ENCODE data around the gene GFRA4. TPM values are rescaled to one million over a fixed set of nuclear protein-coding genes. Genes with fewer than 3 reads are reported as not detected.

Gene GFRA4
- total RNA-seq, 2 donors from 2014 or later, result not detected

DNA sequence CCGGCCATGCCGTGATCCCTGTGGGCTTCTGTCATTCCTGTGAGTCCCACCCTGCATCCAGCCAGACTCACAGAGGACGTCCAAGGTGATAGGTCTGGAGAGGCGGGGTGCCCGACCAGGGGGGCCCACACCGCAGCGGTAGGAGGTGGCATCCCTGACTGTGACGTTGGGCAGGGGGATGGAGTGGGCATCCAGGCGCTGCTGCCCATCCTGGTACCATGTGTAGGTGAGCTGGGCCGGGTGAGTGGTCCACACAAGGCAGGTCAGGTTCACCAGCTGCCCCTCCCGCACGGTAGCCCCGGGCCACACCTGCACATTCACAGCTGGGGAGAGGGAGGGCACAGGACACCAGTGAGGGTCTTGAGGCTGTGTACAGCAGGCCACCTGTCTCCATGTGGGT lies 30.2 kb upstream of the GFRA4 start:
- no peak overlapping the region for H3K4me3 ChIP-seq
- no peaks in the 10 kb centered on the region for H3K27me3 ChIP-seq (replicated peaks; ENCODE audit: insufficient read depth)
- TF ChIP-seq, protein P1, sequence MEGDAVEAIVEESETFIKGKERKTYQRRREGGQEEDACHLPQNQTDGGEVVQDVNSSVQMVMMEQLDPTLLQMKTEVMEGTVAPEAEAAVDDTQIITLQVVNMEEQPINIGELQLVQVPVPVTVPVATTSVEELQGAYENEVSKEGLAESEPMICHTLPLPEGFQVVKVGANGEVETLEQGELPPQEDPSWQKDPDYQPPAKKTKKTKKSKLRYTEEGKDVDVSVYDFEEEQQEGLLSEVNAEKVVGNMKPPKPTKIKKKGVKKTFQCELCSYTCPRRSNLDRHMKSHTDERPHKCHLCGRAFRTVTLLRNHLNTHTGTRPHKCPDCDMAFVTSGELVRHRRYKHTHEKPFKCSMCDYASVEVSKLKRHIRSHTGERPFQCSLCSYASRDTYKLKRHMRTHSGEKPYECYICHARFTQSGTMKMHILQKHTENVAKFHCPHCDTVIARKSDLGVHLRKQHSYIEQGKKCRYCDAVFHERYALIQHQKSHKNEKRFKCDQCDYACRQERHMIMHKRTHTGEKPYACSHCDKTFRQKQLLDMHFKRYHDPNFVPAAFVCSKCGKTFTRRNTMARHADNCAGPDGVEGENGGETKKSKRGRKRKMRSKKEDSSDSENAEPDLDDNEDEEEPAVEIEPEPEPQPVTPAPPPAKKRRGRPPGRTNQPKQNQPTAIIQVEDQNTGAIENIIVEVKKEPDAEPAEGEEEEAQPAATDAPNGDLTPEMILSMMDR (IDR thresholded peaks at IDR 0.05), result no peak
- H3K9me3 ChIP-seq, result no peaks in the 10 kb centered on the region
- H3K27ac ChIP-seq, result no peak overlapping the region
- H3K4me1 ChIP-seq (ENCODE audit: control insufficient read depth in 1 of 2, low read depth in 2 of 2), result no peaks in the 10 kb centered on the region
- H3K36me3 ChIP-seq, result no peaks in the 10 kb centered on the region
- ATAC-seq (ENCODE audit: insufficient number of reproducible peaks, low FRiP score, low read depth) (no peak), DNase-seq (ENCODE audit: low spot score) (no peak)

DNA sequence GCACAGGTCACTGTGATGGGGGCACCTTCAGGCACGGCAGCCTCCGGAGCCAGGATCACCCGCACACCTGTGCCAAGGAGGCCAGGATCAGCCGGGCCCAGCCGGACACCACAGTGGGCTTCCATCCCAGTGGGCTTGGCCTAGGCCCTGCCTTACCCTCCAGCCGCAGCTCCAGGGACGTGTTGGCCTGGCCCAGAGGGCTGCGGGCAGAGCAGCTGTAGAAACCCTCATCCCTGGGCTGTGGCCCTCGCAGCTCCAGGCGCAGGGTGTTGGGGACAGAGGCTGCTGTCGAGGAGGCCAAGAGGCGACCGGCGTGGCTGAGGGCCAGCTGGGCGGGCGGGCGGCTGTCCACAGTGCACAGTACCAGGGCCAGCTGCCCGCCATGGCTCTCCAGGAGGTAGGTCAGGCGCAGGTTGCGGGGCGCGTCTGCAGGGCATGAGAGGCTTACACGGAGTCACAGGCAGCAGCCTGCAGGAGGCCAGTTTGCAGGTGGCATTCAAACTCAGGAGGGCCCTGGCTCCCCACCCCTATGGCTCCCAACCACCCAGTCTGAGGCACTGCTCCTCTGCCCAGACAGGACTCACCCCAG lies 29.6 kb upstream of the GFRA4 start:
- ATAC-seq (ENCODE audit: insufficient number of reproducible peaks, low FRiP score, low read depth) (no peak), DNase-seq (ENCODE audit: low spot score) (no peak)
- H3K4me1 ChIP-seq (ENCODE audit: control insufficient read depth in 1 of 2, low read depth in 2 of 2), result no peaks in the 10 kb centered on the region
- no peak overlapping the region for H3K4me3 ChIP-seq
- H3K9me3 ChIP-seq, result no peaks in the 10 kb centered on the region
- H3K27ac ChIP-seq, result no peak overlapping the region
- H3K27me3 ChIP-seq (replicated peaks; ENCODE audit: insufficient read depth), result no peaks in the 10 kb centered on the region
- TF ChIP-seq, protein P1 (IDR thresholded peaks at IDR 0.05), result no peak
- no peaks in the 10 kb centered on the region for H3K36me3 ChIP-seq

- ATAC-seq (ENCODE audit: insufficient number of reproducible peaks, low FRiP score, low read depth) (no peak), DNase-seq (ENCODE audit: low spot score) (no peak)
- no peaks in the 10 kb centered on the region for H3K27me3 ChIP-seq (replicated peaks; ENCODE audit: insufficient read depth)
- no peak overlapping the region for H3K4me3 ChIP-seq
- H3K27ac ChIP-seq, result no peak overlapping the region
- H3K4me1 ChIP-seq (ENCODE audit: control insufficient read depth in 1 of 2, low read depth in 2 of 2), result peaks cover 6 to 7% of the 10 kb centered on the region in 2 donors
- no peaks in the 10 kb centered on the region for H3K36me3 ChIP-seq
- H3K9me3 ChIP-seq, result no peaks in the 10 kb centered on the region
- TF ChIP-seq, protein P1 (IDR thresholded peaks at IDR 0.05), result no peak
These were observed 28.7 kb upstream of the GFRA4 start for GRCh38 chr20:3691897-3692296.

GRCh38 chr20:3691306-3691705 lies 28.1 kb upstream of the GFRA4 start:
- H3K4me3 ChIP-seq, result no peak overlapping the region
- H3K36me3 ChIP-seq, result no peaks in the 10 kb centered on the region
- DNase-seq (ENCODE audit: low spot score) (no peak), ATAC-seq (ENCODE audit: insufficient number of reproducible peaks, low FRiP score, low read depth) (no peak)
- H3K4me1 ChIP-seq (ENCODE audit: control insufficient read depth in 1 of 2, low read depth in 2 of 2), result peaks cover 9 to 13% of the 10 kb centered on the region in 2 donors
- no peak overlapping the region for H3K27ac ChIP-seq
- no peaks in the 10 kb centered on the region for H3K9me3 ChIP-seq
- H3K27me3 ChIP-seq (replicated peaks; ENCODE audit: insufficient read depth), result no peaks in the 10 kb centered on the region
- TF ChIP-seq, protein P1 (IDR thresholded peaks at IDR 0.05), result no peak

DNA sequence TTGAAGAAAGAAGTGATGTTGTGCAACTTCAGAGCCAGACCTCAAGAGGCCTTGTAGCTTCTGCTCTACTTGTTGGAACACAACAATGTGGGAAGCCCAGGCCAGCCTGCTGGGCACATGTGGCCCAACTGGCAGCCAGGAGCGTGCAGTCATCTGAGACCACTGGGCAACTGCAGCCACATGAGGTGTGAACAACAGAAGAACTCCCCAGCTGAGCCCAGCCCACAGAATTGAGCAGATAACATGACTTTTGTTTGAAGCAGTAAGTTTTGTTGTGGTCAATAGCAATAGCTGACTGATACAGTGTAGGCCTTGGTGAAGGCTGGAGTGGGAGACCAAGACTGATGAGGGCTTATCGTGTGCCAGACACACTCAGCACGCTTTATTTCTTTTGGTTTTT lies 27.2 kb upstream of the GFRA4 start:
- DNase-seq (ENCODE audit: low spot score) (no peak), ATAC-seq (ENCODE audit: insufficient number of reproducible peaks, low FRiP score, low read depth) (no peak)
- no peaks in the 10 kb centered on the region for H3K27me3 ChIP-seq (replicated peaks; ENCODE audit: insufficient read depth)
- no peak overlapping the region for H3K4me3 ChIP-seq
- TF ChIP-seq, protein P1 (IDR thresholded peaks at IDR 0.05), result no peak
- H3K9me3 ChIP-seq, result no peaks in the 10 kb centered on the region
- H3K27ac ChIP-seq, result no peak overlapping the region
- no peaks in the 10 kb centered on the region for H3K36me3 ChIP-seq
- peaks cover 10 to 14% of the 10 kb centered on the region in 2 donors for H3K4me1 ChIP-seq (ENCODE audit: control insufficient read depth in 1 of 2, low read depth in 2 of 2)

All from thoracic aorta (tissue), 2 donors.